Mammary epithelial cell (primary cell): ENCODE measurements around the gene SYT17.

Source experiments
- CTCF ChIP-seq, 2 donors: IDR thresholded peaks in 1 of 2; conservative IDR thresholded peaks in 1 of 2; 2 replicates each; pipeline ENCODE4 v1.5.1; 2011 to 2012; ENCODE audit warnings: inconsistent platforms in 2 of 2, low read length in 2 of 2, mild to moderate bottlenecking in 2 of 2, control low read depth in 1 of 2, low read depth in 1 of 2; ENCODE audit not compliant: insufficient read depth in 1 of 2; ENCODE audit errors: extremely low read depth in 1 of 2
- EZH2 ChIP-seq: IDR thresholded peaks from 2 replicates; pipeline ENCODE4 v1.6.1; 2012; ENCODE audit warnings: low read length, inconsistent platforms, borderline replicate concordance

- TF ChIP-seq CTCF (conservative IDR thresholded peaks at IDR 0.05 in 1 of 2, IDR thresholded peaks at IDR 0.05 in 1 of 2; ENCODE audit: extremely low read depth in 1 of 2, insufficient read depth in 1 of 2, low read depth in 1 of 2, low read length in 2 of 2): no peak
- no peak for TF ChIP-seq EZH2
Measured at GRCh38 chr16:19242186-19242585, 74.1 kb downstream of the SYT17 start.
